ENCODE measurements around the gene PRSS8.
"Not testable (repeated sequence)": the region's sequence is repeated elsewhere in the genome, so short reads cannot be mapped to it uniquely, and the experiment has no call there.

Gene PRSS8

GRCh38 chr16:31181102-31181830, 45.7 kb upstream of the PRSS8 start:
- intact Hi-C loops (cut with DNase I; ENCODE audit: low total_unique reads) = loop anchor here (10.0 kb wide), 1 partner anchor 324 kb away; the partner anchor contains the start of gene RUSF1
- peak; percentile 52 to 73 for DNase-seq
- Histone ChIP-seq H3K27ac (peak overlapping the region; percentile 95 to 100), H3K4me1 (peaks cover 0 to 39% (median 37%) of the 10 kb centered on the region in 4 donors), H3K9me3 (no peaks in the 10 kb centered on the region), H3K27me3 (no peaks in the 10 kb centered on the region), H3K36me3 (peaks cover 32 to 39% (median 39%) of the 10 kb centered on the region in 3 donors), H3K4me3 (peak overlapping the region; percentile 78 to 100)
- TF ChIP-seq CTCF (IDR thresholded peaks at IDR 0.05) = no peak

GRCh38 chr16:31179747-31180459, 44.4 kb upstream of the PRSS8 start, which contains the start of gene FUS:
Gene FUS (plus strand): TSS chr16:31180139. CDS start chr16:31180215, 76 bp downstream.
- H3K4me3 ChIP-seq = peak within 1 kb of the TSS; percentile 78 to 100
- peaks cover 0 to 39% (median 37%) of the 10 kb centered on the region in 4 donors for H3K4me1 ChIP-seq
- H3K27me3 ChIP-seq = no peaks in the 10 kb centered on the region
- intact Hi-C loops (cut with DNase I; ENCODE audit: low total_unique reads) = loop anchor here (10.0 kb wide), 1 partner anchor 325 kb away; the partner anchor contains the start of gene RUSF1
- H3K27ac ChIP-seq = peak within 1 kb of the TSS; percentile 95 to 100
- peaks cover 19 to 26% (median 26%) of the 10 kb centered on the region in 3 donors for H3K36me3 ChIP-seq
- H3K9me3 ChIP-seq = no peaks in the 10 kb centered on the region
- TF ChIP-seq CTCF (IDR thresholded peaks at IDR 0.05) = peak in 1 of 2 experiments; percentile 16
- peak; percentile 89 to 94 for DNase-seq

GRCh38 chr16:31179219-31179746, 43.8 kb upstream of the PRSS8 start:
- peak overlapping the region; percentile 95 to 100 for H3K27ac ChIP-seq
- DNase-seq = no peak
- H3K4me1 ChIP-seq = peaks cover 0 to 39% (median 37%) of the 10 kb centered on the region in 4 donors
- no peaks in the 10 kb centered on the region for H3K27me3 ChIP-seq
- peak overlapping the region; percentile 78 to 100 for H3K4me3 ChIP-seq
- intact Hi-C loops (cut with DNase I; ENCODE audit: low total_unique reads) = no loop called here
- H3K36me3 ChIP-seq = peaks cover 13 to 20% (median 20%) of the 10 kb centered on the region in 3 donors
- H3K9me3 ChIP-seq = no peaks in the 10 kb centered on the region
- no peak for TF ChIP-seq CTCF (IDR thresholded peaks at IDR 0.05)

- Histone ChIP-seq H3K36me3 (no peaks in the 10 kb centered on the region), H3K9me3 (no peaks in the 10 kb centered on the region), H3K4me3 (no peak overlapping the region), H3K4me1 (peaks cover 0 to 22% (median 17%) of the 10 kb centered on the region in 4 donors), H3K27me3 (no peaks in the 10 kb centered on the region), H3K27ac (no peak overlapping the region)
- intact Hi-C loops (cut with DNase I; ENCODE audit: low total_unique reads) = no loop called here
- no peak for DNase-seq
- TF ChIP-seq CTCF (IDR thresholded peaks at IDR 0.05) = no peak
These were observed 41.6 kb upstream of the PRSS8 start for GRCh38 chr16:31177136-31177535.

- intact Hi-C loops (cut with DNase I; ENCODE audit: low total_unique reads); H3K9me3 ChIP-seq; H3K36me3 ChIP-seq; DNase-seq; H3K4me3 ChIP-seq; H3K4me1 ChIP-seq; H3K27me3 ChIP-seq; H3K27ac ChIP-seq: not testable (repeated sequence)
These were observed 34.5 kb upstream of the PRSS8 start for GRCh38 chr16:31170048-31170447.
